Stimulated activated naive CD4-positive, alpha-beta T cell treated with Interleukin-2 at 50 U/mL for 16 hours (primary cell): Measurements from ENCODE around the gene EPHX1.
"Not testable (repeated sequence)": the region's sequence is repeated elsewhere in the genome, so short reads cannot be mapped to it uniquely, and the experiment has no call there.

Experiments used
- DNase-seq: peaks from one replicate; lab custom pipeline; 2025; lab: John Stamatoyannopoulos, UW

Gene EPHX1

GRCh38 chr1:225816643-225817538, 7.0 kb downstream of the EPHX1 start:
- no peak for DNase-seq

- no peak for DNase-seq
These were observed 7.7 kb downstream of the EPHX1 start for GRCh38 chr1:225817611-225818061.

GRCh38 chr1:225818229-225818628, 8.3 kb downstream of the EPHX1 start:
- DNase-seq = no peak

- no peak for DNase-seq
These were observed 9.6 kb downstream of the EPHX1 start for GRCh38 chr1:225819346-225820192.

GRCh38 chr1:225820522-225821120, 10.7 kb downstream of the EPHX1 start:
- no peak for DNase-seq

GRCh38 chr1:225822655-225823403, 12.9 kb downstream of the EPHX1 start:
- DNase-seq = no peak

- DNase-seq = no peak
These were observed 13.9 kb downstream of the EPHX1 start for GRCh38 chr1:225823811-225824261.

- DNase-seq = no peak
These were observed 14.6 kb downstream of the EPHX1 start for GRCh38 chr1:225824533-225824941.

- no peak for DNase-seq
These were observed 15.2 kb downstream of the EPHX1 start for GRCh38 chr1:225825078-225825477.

- no peak for DNase-seq
These were observed 15.7 kb downstream of the EPHX1 start for GRCh38 chr1:225825607-225826007.

- DNase-seq = no peak
These were observed 17.2 kb downstream of the EPHX1 start for GRCh38 chr1:225827076-225827475.

GRCh38 chr1:225828706-225829345, 18.9 kb downstream of the EPHX1 start:
- DNase-seq = no peak

- no peak for DNase-seq
These were observed 20.9 kb downstream of the EPHX1 start for GRCh38 chr1:225830841-225831240.

GRCh38 chr1:225834417-225835329, 24.7 kb downstream of the EPHX1 start:
- no peak for DNase-seq

- no peak for DNase-seq
These were observed 25.9 kb downstream of the EPHX1 start for GRCh38 chr1:225835856-225836255.

- not testable (repeated sequence) for DNase-seq
These were observed 26.4 kb downstream of the EPHX1 start for GRCh38 chr1:225836296-225836695.

GRCh38 chr1:225838793-225839192, 28.9 kb downstream of the EPHX1 start:
- no peak for DNase-seq

GRCh38 chr1:225840223-225840610, 30.3 kb downstream of the EPHX1 start:
- DNase-seq = no peak

- no peak for DNase-seq
These were observed 30.8 kb downstream of the EPHX1 start for GRCh38 chr1:225840713-225841112.

- DNase-seq = no peak
These were observed 32.1 kb downstream of the EPHX1 start for GRCh38 chr1:225842074-225842473.
